K562 (cell line): ENCODE results near the gene CARMIL1. TPM values are rescaled to one million over a fixed set of nuclear protein-coding genes. Genes with fewer than 3 reads are reported as not detected.

ENCODE experiments used
- ATAC-seq: fragments of 200-7000 bp; cut with Tn5 transposase; 3 replicates; pipeline ENCODE4 v1.9.1; 2020; ENCODE audit warnings: moderate library complexity
- BruUV-seq: library from RNA; stranded (reverse); fragments of 400-500 nt; replicated peaks from 2 replicates; lab custom pipeline; 2021; lab: Mats Ljungman, UMichigan
- CTCF ChIA-PET: fragments of 300-600 bp; formaldehyde crosslinking; extraction: SDS; loops from one replicate; lab custom pipeline; 2021; ENCODE audit warnings: low intra/inter-chr PET ratio; lab: Yijun Ruan, JAX
- POLR2A ChIA-PET: fragments of 300-600, 350-650 bp; sonication (Branson Sonifier 250); formaldehyde crosslinking; extraction: SDS; loops from one replicate; lab custom pipeline; 2021; ENCODE audit warnings: antibody characterized with exemption, inconsistent platforms; lab: Yijun Ruan, JAX
- DNase-seq, 4 experiments: peaks; one replicate each; pipeline versions ENCODE4 v3.0.0 to v3.0.0-alpha.2; 2011 to 2018; ENCODE audit warnings: low spot score in 3 of 4, mixed read lengths in 3 of 4; ENCODE audit errors: extremely low read depth in 1 of 4
- FAIRE-seq: peaks from 2 replicates; lab custom pipeline; 2011; peaks lifted over from hg19 to GRCh38; lab: Jason Lieb, UNC
- H2AFZ ChIP-seq: 2 replicates; pipeline ENCODE4 v1.6.0; 2011; ENCODE audit warnings: low read depth, low read length, control low read depth, inconsistent platforms
- H3K27ac ChIP-seq: fragments of 200-600 bp; 3 replicates; pipeline ENCODE4 v1.8.0; 2011; ENCODE audit warnings: low read depth, mild to moderate bottlenecking, control low read depth, inconsistent platforms, low read length, moderate library complexity, mixed read lengths; ENCODE audit errors: extremely low read depth
- H3K27me3 ChIP-seq, 2 experiments: fragments of 300-600 bp in 1 of 2; 2 replicates in 1 of 2; 3 replicates in 1 of 2; pipeline versions ENCODE4 v1.6.0 to v1.8.0; 2011; ENCODE audit warnings: inconsistent platforms in 2 of 2, low read length in 2 of 2, mild to moderate bottlenecking in 1 of 2, mixed read lengths in 1 of 2, moderate library complexity in 1 of 2; ENCODE audit not compliant: control insufficient read depth in 2 of 2, insufficient read depth in 2 of 2
- H3K36me3 ChIP-seq: fragments of 300-600 bp; 3 replicates; pipeline ENCODE4 v1.8.0; 2011; ENCODE audit warnings: mild to moderate bottlenecking, low read length, inconsistent platforms; ENCODE audit not compliant: control insufficient read depth, insufficient read depth
- H3K4me1 ChIP-seq, 2 experiments: fragments of 200-600 bp in 1 of 2; replicated peaks in 1 of 2; 2 replicates in 1 of 2; 3 replicates in 1 of 2; pipeline versions ENCODE4 v1.5.1 to v1.8.0; 2011; ENCODE audit warnings: inconsistent platforms in 2 of 2, low read length in 2 of 2, mild to moderate bottlenecking in 1 of 2, mixed read lengths in 1 of 2, moderate library complexity in 1 of 2; ENCODE audit not compliant: control insufficient read depth in 2 of 2, insufficient read depth in 2 of 2
- H3K4me2 ChIP-seq: 2 replicates; pipeline ENCODE4 v1.6.1; 2011; ENCODE audit warnings: low read length, control low read depth, inconsistent platforms, mixed read lengths; ENCODE audit not compliant: insufficient read depth
- H3K4me3 ChIP-seq: fragments of 200-600 bp; sonication (generic), shearing (Covaris generic); 2 replicates; pipeline ENCODE4 v1.5.1; 2016; ENCODE audit warnings: control low read depth, inconsistent platforms
- H3K79me2 ChIP-seq: fragments of 200-600 bp; 3 replicates; pipeline ENCODE4 v1.8.0; 2011; ENCODE audit warnings: low read length, inconsistent platforms; ENCODE audit not compliant: control insufficient read depth, insufficient read depth
- H3K9ac ChIP-seq, 2 experiments: 2 replicates each; pipeline versions ENCODE4 v1.6.0 to v1.6.1; 2011; ENCODE audit warnings: low read depth in 2 of 2, low read length in 2 of 2, control low read depth in 1 of 2, inconsistent platforms in 1 of 2, mild to moderate bottlenecking in 1 of 2, mixed read lengths in 1 of 2; ENCODE audit not compliant: insufficient read depth in 1 of 2
- H3K9me1 ChIP-seq: one replicate; pipeline ENCODE4 v1.6.0; 2011; ENCODE audit warnings: inconsistent platforms, mild to moderate bottlenecking, low read length, moderate library complexity; ENCODE audit not compliant: control insufficient read depth, insufficient read depth
- H3K9me3 ChIP-seq: replicated peaks from 2 replicates; pipeline ENCODE4 v1.5.1; 2011; ENCODE audit warnings: low read depth, low read length, inconsistent platforms; ENCODE audit not compliant: control insufficient read depth, insufficient read depth
- H4K20me1 ChIP-seq: replicated peaks from 2 replicates; pipeline ENCODE4 v1.6.1; 2011; ENCODE audit warnings: low read length, inconsistent platforms, mixed read lengths; ENCODE audit not compliant: control insufficient read depth, insufficient read depth
- COPS2 ChIP-seq: fragments of 450-650 bp; conservative IDR thresholded peaks from 2 replicates; pipeline ENCODE4 v1.6.1; 2016; ENCODE audit warnings: mild to moderate bottlenecking, moderate library complexity
- CTBP1 ChIP-seq: fragments of 450-650 bp; IDR thresholded peaks from 2 replicates; pipeline ENCODE4 v1.6.1; 2016; ENCODE audit warnings: borderline replicate concordance
- JUN ChIP-seq, 2 experiments: sonication (generic) in 1 of 2; formaldehyde crosslinking in 1 of 2; IDR thresholded peaks; 2 replicates each; pipeline versions ENCODE4 v1.6.1 to v1.8.0; 2012 to 2022; ENCODE audit warnings: borderline replicate concordance in 2 of 2, mild to moderate bottlenecking in 2 of 2, improper control_type of control experiment in 1 of 2, low read depth in 1 of 2, low read length in 1 of 2, missing genetic modification reagents in 1 of 2
- KLF16 ChIP-seq: IDR thresholded peaks from 2 replicates; pipeline ENCODE4 v1.6.1; 2016; ENCODE audit warnings: antibody characterized with exemption
- NR4A1 ChIP-seq, 2 experiments: fragments of 250-450 bp in 1 of 2; fragments of 450-650 bp in 1 of 2; sonication (Bioruptor Pico) in 1 of 2; IDR thresholded peaks; 2 replicates each; pipeline versions ENCODE4 v1.4.0 to v1.6.1; 2016 to 2020; ENCODE audit warnings: mild to moderate bottlenecking in 2 of 2, missing compliant biosample characterization in 1 of 2, missing genetic modification characterization in 1 of 2, moderate library complexity in 1 of 2
- POLR3A ChIP-seq: IDR thresholded peaks from 2 replicates; pipeline ENCODE4 v1.6.1; 2011; ENCODE audit warnings: borderline replicate concordance, mild to moderate bottlenecking, moderate library complexity; ENCODE audit not compliant: insufficient read length, insufficient read depth; ENCODE audit errors: extremely low read depth
- SMARCA4 ChIP-seq: fragments of 450-650 bp; IDR thresholded peaks from 2 replicates; pipeline ENCODE4 v1.6.1; 2016
- ZBTB33 ChIP-seq: sonication (generic); formaldehyde crosslinking; IDR thresholded peaks from 2 replicates; pipeline ENCODE4 v1.8.1; 2023; ENCODE audit warnings: mild to moderate bottlenecking, missing genetic modification reagents
- ZFP36 ChIP-seq: fragments of 150-350 bp; IDR thresholded peaks from 2 replicates; pipeline ENCODE4 v1.6.1; 2018; ENCODE audit warnings: low read length, low read depth; ENCODE audit not compliant: partially characterized antibody
- ZNF707 ChIP-seq: fragments of 250-450 bp; sonication (Bioruptor Pico); conservative IDR thresholded peaks from 2 replicates; pipeline ENCODE4 v1.8.0; 2022; ENCODE audit warnings: inconsistent platforms, mild to moderate bottlenecking, moderate library complexity
- ZNF717 ChIP-seq: fragments of 250-450 bp; sonication (Bioruptor Pico); IDR thresholded peaks from 2 replicates; pipeline ENCODE4 v1.5.0; 2021
- WGBS: fragments of 100-300 bp; shearing (Covaris generic); methylation state at CpG from one replicate; pipeline ENCODE4 v1.1.6; 2016; ENCODE audit warnings: low coverage, mixed read lengths; ENCODE audit not compliant: insufficient coverage; ENCODE audit errors: missing lambda C conversion rate; 5-methylcytosine and 5-hydroxymethylcytosine counted together
- in situ Hi-C: fragments of 300-500 bp; cut with MboI; formaldehyde crosslinking; loops from 4 replicates; pipeline ENCODE4 v1.15.0; 2018; ENCODE audit warnings: inconsistent platforms, mixed read lengths
- intact Hi-C: fragments of 100-400 bp; cut with micrococcal nuclease; formaldehyde crosslinking; loops from 2 replicates; pipeline ENCODE4 v1.14.2; 2022
- polyA plus RNA-seq, 8 experiments: library from polyadenylated mRNA; depleted of rRNA in 4 of 8; stranded (reverse) in 5 of 8; unstranded in 3 of 8; fragments of >200 nt; fragmentation: Nextera tagmentation in 2 of 8; fragmentation: Illumina TruSeq in 1 of 8; extraction: Ambion mirVana in 2 of 8; extraction: Trizol in 1 of 8; gene quantifications; 2 replicates each; pipeline versions ENCODE4 v1.2.1 to v1.2.3, GENCODE V29; 2011 to 2014; ENCODE audit warnings: inconsistent platforms in 1 of 8, missing spikeins in 1 of 8
- total RNA-seq, 7 experiments: library from RNA; depleted of rRNA in 6 of 7; stranded (reverse); fragments of >200 nt in 6 of 7; fragmentation: Illumina TruSeq in 2 of 7; extraction: Trizol in 2 of 7; gene quantifications; 2 replicates each; pipeline versions ENCODE4 v1.2.1 to v1.2.3, GENCODE V29; 2011 to 2021; ENCODE audit warnings: low replicate concordance in 1 of 7
- TF ChIP-seq, protein P1 (sequence below), 2 experiments: fragments of 150-350 bp in 1 of 2; IDR thresholded peaks; 2 replicates each; pipeline ENCODE4 v1.6.1; 2012 to 2016; ENCODE audit warnings: low read depth in 2 of 2, low read length in 2 of 2, mild to moderate bottlenecking in 1 of 2, moderate library complexity in 1 of 2

The CARMIL1 gene
- total and polyA plus RNA-seq, 9 of the 15 experiments (the other 6 are each of a cell fraction or from before 2014, with no cell fraction given), result 0.04 to 0.32 (median 0.10) TPM; not detected in 1

GRCh38 chr6:25342802-25343201 is 63.6 kb downstream of the CARMIL1 start (continued):
- TF ChIP-seq ZBTB33 (CRISPR knock-in tag) (no peak), JUN (IDR thresholded peaks at IDR 0.05; ENCODE audit: borderline replicate concordance, low read depth, low read length) (no peak), JUN (CRISPR knock-in tag; IDR thresholded peaks at IDR 0.05; ENCODE audit: borderline replicate concordance) (no peak), SMARCA4 (no peak), KLF16 (no peak)

- FAIRE-seq, result no peak
- no TSS peak for BruUV-seq
- Histone ChIP-seq H4K20me1 (peaks cover 4% of the 10 kb centered on the region; the same call in 1 of the 2 replicates), H3K36me3 (no peaks in the 10 kb centered on the region), H3K4me3 (no peak overlapping the region), H3K9me1 (no peaks in the 10 kb centered on the region), H3K79me2 (no peaks in the 10 kb centered on the region), H3K27me3 (0 out of 5 replicates have a peak, but pooled peaks cover 0 to 1% of the 10 kb centered on the region in 2 experiments), H3K27ac (no peak overlapping the region), H3K9me3 (no peaks in the 10 kb centered on the region), H3K4me1 (no peaks in the 10 kb centered on the region), H2AFZ (no peak overlapping the region), H3K9ac (no peak overlapping the region), H3K4me2 (no peak overlapping the region)
- TF ChIP-seq ZFP36, result no peak
- TF ChIP-seq POLR3A, result no peak
- no peak for TF ChIP-seq NR4A1 (CRISPR knock-in tag; IDR thresholded peaks at IDR 0.05)
- no peak for TF ChIP-seq NR4A1 (tag; IDR thresholded peaks at IDR 0.05)
- no peak for TF ChIP-seq ZNF707
- no peak for TF ChIP-seq KLF16
- TF ChIP-seq, protein P1, sequence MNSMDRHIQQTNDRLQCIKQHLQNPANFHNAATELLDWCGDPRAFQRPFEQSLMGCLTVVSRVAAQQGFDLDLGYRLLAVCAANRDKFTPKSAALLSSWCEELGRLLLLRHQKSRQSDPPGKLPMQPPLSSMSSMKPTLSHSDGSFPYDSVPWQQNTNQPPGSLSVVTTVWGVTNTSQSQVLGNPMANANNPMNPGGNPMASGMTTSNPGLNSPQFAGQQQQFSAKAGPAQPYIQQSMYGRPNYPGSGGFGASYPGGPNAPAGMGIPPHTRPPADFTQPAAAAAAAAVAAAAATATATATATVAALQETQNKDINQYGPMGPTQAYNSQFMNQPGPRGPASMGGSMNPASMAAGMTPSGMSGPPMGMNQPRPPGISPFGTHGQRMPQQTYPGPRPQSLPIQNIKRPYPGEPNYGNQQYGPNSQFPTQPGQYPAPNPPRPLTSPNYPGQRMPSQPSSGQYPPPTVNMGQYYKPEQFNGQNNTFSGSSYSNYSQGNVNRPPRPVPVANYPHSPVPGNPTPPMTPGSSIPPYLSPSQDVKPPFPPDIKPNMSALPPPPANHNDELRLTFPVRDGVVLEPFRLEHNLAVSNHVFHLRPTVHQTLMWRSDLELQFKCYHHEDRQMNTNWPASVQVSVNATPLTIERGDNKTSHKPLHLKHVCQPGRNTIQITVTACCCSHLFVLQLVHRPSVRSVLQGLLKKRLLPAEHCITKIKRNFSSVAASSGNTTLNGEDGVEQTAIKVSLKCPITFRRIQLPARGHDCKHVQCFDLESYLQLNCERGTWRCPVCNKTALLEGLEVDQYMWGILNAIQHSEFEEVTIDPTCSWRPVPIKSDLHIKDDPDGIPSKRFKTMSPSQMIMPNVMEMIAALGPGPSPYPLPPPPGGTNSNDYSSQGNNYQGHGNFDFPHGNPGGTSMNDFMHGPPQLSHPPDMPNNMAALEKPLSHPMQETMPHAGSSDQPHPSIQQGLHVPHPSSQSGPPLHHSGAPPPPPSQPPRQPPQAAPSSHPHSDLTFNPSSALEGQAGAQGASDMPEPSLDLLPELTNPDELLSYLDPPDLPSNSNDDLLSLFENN (IDR thresholded peaks at IDR 0.05; ENCODE audit: low read depth in 2 of 2, low read length in 2 of 2), result no peak
- TF ChIP-seq ZNF717 (CRISPR knock-in tag), result no peak
- TF ChIP-seq COPS2, result no peak
- TF ChIP-seq CTBP1, result no peak
- POLR2A ChIA-PET, result no interaction called here
- in situ Hi-C loops (no loop called here), intact Hi-C loops (no loop called here)
- CTCF ChIA-PET, result no interaction called here
- DNase-seq, result no peak
- no peak for ATAC-seq
- 4% methylated on average over 7 of the region's 7 CpGs for WGBS
Observed at GRCh38 chr6:25343984-25344383, 64.8 kb downstream of the CARMIL1 start.
